HG03135 (cell line): ENCODE measurements around the gene PNPLA5.

Source experiments
- ATAC-seq: cut with Tn5 transposase; IDR thresholded peaks from one replicate; pipeline ENCODE4 v1.9.1; 2021; ENCODE audit warnings: mild to moderate bottlenecking, moderate library complexity; ENCODE audit not compliant: unreplicated experiment

PNPLA5 gene

GRCh38 chr22:43840431-43840830 is 51.4 kb downstream of the PNPLA5 start:
- no peak for ATAC-seq

- ATAC-seq = no peak
These were observed 52.0 kb downstream of the PNPLA5 start for GRCh38 chr22:43839781-43840180.

- ATAC-seq = no peak
These were observed 53.1 kb downstream of the PNPLA5 start for GRCh38 chr22:43838571-43839307.

GRCh38 chr22:43838161-43838560 is 53.7 kb downstream of the PNPLA5 start:
- no peak for ATAC-seq

GRCh38 chr22:43837666-43838065 is 54.1 kb downstream of the PNPLA5 start:
- ATAC-seq = no peak

GRCh38 chr22:43835736-43836135 is 56.1 kb downstream of the PNPLA5 start:
- ATAC-seq = no peak

- no peak for ATAC-seq
These were observed 56.6 kb downstream of the PNPLA5 start for GRCh38 chr22:43835166-43835565.

- no peak for ATAC-seq
These were observed 58.2 kb downstream of the PNPLA5 start for GRCh38 chr22:43833286-43834240.

GRCh38 chr22:43832393-43833265 is 59.2 kb downstream of the PNPLA5 start:
- no peak for ATAC-seq

GRCh38 chr22:43831561-43832392 is 60.0 kb downstream of the PNPLA5 start:
- ATAC-seq = no peak

GRCh38 chr22:43830931-43831560 is 60.8 kb downstream of the PNPLA5 start:
- ATAC-seq = no peak

- no peak for ATAC-seq
These were observed 61.6 kb downstream of the PNPLA5 start for GRCh38 chr22:43829904-43830851.
